ENCODE data around the gene PLCB4. TPM values are rescaled to one million over a fixed set of nuclear protein-coding genes. Genes with fewer than 3 reads are reported as not detected.

The PLCB4 gene
- not detected for polyA plus RNA-seq (2012; ENCODE audit: low read depth, missing spikeins)

GRCh38 chr20:9068841-9069663 is at the start of gene PLCB4:
Gene PLCB4, plus strand, starts transcription at chr20:9069087. Its CDS starts 238,728 bp downstream, at chr20:9307815.
- FAIRE-seq (no peak), DNase-seq (ENCODE audit: insufficient read length, low spot score) (no peak)
- TF ChIP-seq POLR2AphosphoS5 (IDR thresholded peaks at IDR 0.05; ENCODE audit: low read depth, low read length) (no peak), PAX5 (IDR thresholded peaks at IDR 0.05; ENCODE audit: insufficient read depth, low read length, severe bottlenecking) (no peak), POLR2A (IDR thresholded peaks at IDR 0.05; ENCODE audit: low read depth, low read length) (no peak), SPI1 (IDR thresholded peaks at IDR 0.05; ENCODE audit: low read depth, low read length) (no peak), TAF1 (IDR thresholded peaks at IDR 0.05; ENCODE audit: low read depth, low read length) (no peak), POU2F2 (IDR thresholded peaks at IDR 0.05; ENCODE audit: low read depth, low read length) (no peak)

GRCh38 chr20:9019833-9020232 is 49.1 kb upstream of the PLCB4 start:
- FAIRE-seq (no peak), DNase-seq (ENCODE audit: insufficient read length, low spot score) (no peak)
- TF ChIP-seq POLR2A (IDR thresholded peaks at IDR 0.05; ENCODE audit: low read depth, low read length), result no peak
- no peak for TF ChIP-seq PAX5 (IDR thresholded peaks at IDR 0.05; ENCODE audit: insufficient read depth, low read length, severe bottlenecking)
- TF ChIP-seq TAF1 (IDR thresholded peaks at IDR 0.05; ENCODE audit: low read depth, low read length), result no peak

GRCh38 chr20:9021216-9021615 is 47.7 kb upstream of the PLCB4 start:
- no peak for TF ChIP-seq PAX5 (IDR thresholded peaks at IDR 0.05; ENCODE audit: insufficient read depth, low read length, severe bottlenecking)
- TF ChIP-seq POU2F2 (IDR thresholded peaks at IDR 0.05; ENCODE audit: low read depth, low read length), result no peak
- no peak for TF ChIP-seq POLR2AphosphoS5 (IDR thresholded peaks at IDR 0.05; ENCODE audit: low read depth, low read length)
- TF ChIP-seq TAF1 (IDR thresholded peaks at IDR 0.05; ENCODE audit: low read depth, low read length), result no peak
- no peak for TF ChIP-seq SPI1 (IDR thresholded peaks at IDR 0.05; ENCODE audit: low read depth, low read length)
- no peak for TF ChIP-seq POLR2A (IDR thresholded peaks at IDR 0.05; ENCODE audit: low read depth, low read length)
- FAIRE-seq (no peak), DNase-seq (ENCODE audit: insufficient read length, low spot score) (no peak)

- TF ChIP-seq SPI1 (IDR thresholded peaks at IDR 0.05; ENCODE audit: low read depth, low read length) (no peak), PAX5 (IDR thresholded peaks at IDR 0.05; ENCODE audit: insufficient read depth, low read length, severe bottlenecking) (no peak), TAF1 (IDR thresholded peaks at IDR 0.05; ENCODE audit: low read depth, low read length) (no peak), POU2F2 (IDR thresholded peaks at IDR 0.05; ENCODE audit: low read depth, low read length) (no peak), POLR2AphosphoS5 (IDR thresholded peaks at IDR 0.05; ENCODE audit: low read depth, low read length) (no peak), POLR2A (IDR thresholded peaks at IDR 0.05; ENCODE audit: low read depth, low read length) (no peak)
- DNase-seq (ENCODE audit: insufficient read length, low spot score) (no peak), FAIRE-seq (no peak)
Measured at GRCh38 chr20:9021699-9022098, 47.2 kb upstream of the PLCB4 start.

- FAIRE-seq (no peak), DNase-seq (ENCODE audit: insufficient read length, low spot score) (no peak)
- TF ChIP-seq SPI1 (IDR thresholded peaks at IDR 0.05; ENCODE audit: low read depth, low read length), result no peak
- no peak for TF ChIP-seq POU2F2 (IDR thresholded peaks at IDR 0.05; ENCODE audit: low read depth, low read length)
- TF ChIP-seq POLR2AphosphoS5 (IDR thresholded peaks at IDR 0.05; ENCODE audit: low read depth, low read length), result no peak
- TF ChIP-seq TAF1 (IDR thresholded peaks at IDR 0.05; ENCODE audit: low read depth, low read length), result no peak
- TF ChIP-seq PAX5 (IDR thresholded peaks at IDR 0.05; ENCODE audit: insufficient read depth, low read length, severe bottlenecking), result no peak
- TF ChIP-seq POLR2A (IDR thresholded peaks at IDR 0.05; ENCODE audit: low read depth, low read length), result no peak
Measured at GRCh38 chr20:9022376-9022775, 46.5 kb upstream of the PLCB4 start.

- DNase-seq (ENCODE audit: insufficient read length, low spot score) (no peak), FAIRE-seq (no peak)
- TF ChIP-seq SPI1 (IDR thresholded peaks at IDR 0.05; ENCODE audit: low read depth, low read length), result no peak
- no peak for TF ChIP-seq POLR2A (IDR thresholded peaks at IDR 0.05; ENCODE audit: low read depth, low read length)
- TF ChIP-seq PAX5 (IDR thresholded peaks at IDR 0.05; ENCODE audit: insufficient read depth, low read length, severe bottlenecking), result no peak
- TF ChIP-seq POU2F2 (IDR thresholded peaks at IDR 0.05; ENCODE audit: low read depth, low read length), result no peak
- TF ChIP-seq TAF1 (IDR thresholded peaks at IDR 0.05; ENCODE audit: low read depth, low read length), result no peak
- no peak for TF ChIP-seq POLR2AphosphoS5 (IDR thresholded peaks at IDR 0.05; ENCODE audit: low read depth, low read length)
Measured at GRCh38 chr20:9024606-9025005, 44.3 kb upstream of the PLCB4 start.

- TF ChIP-seq POU2F2 (IDR thresholded peaks at IDR 0.05; ENCODE audit: low read depth, low read length) (no peak), SPI1 (IDR thresholded peaks at IDR 0.05; ENCODE audit: low read depth, low read length) (no peak), POLR2A (IDR thresholded peaks at IDR 0.05; ENCODE audit: low read depth, low read length) (no peak), TAF1 (IDR thresholded peaks at IDR 0.05; ENCODE audit: low read depth, low read length) (no peak), POLR2AphosphoS5 (IDR thresholded peaks at IDR 0.05; ENCODE audit: low read depth, low read length) (no peak), PAX5 (IDR thresholded peaks at IDR 0.05; ENCODE audit: insufficient read depth, low read length, severe bottlenecking) (no peak)
- DNase-seq (ENCODE audit: insufficient read length, low spot score) (no peak), FAIRE-seq (no peak)
Measured at GRCh38 chr20:9025011-9025410, 43.9 kb upstream of the PLCB4 start.

- DNase-seq (ENCODE audit: insufficient read length, low spot score), result no peak
- TF ChIP-seq TAF1 (IDR thresholded peaks at IDR 0.05; ENCODE audit: low read depth, low read length) (no peak), POLR2A (IDR thresholded peaks at IDR 0.05; ENCODE audit: low read depth, low read length) (no peak), POLR2AphosphoS5 (IDR thresholded peaks at IDR 0.05; ENCODE audit: low read depth, low read length) (no peak)
- no peak for FAIRE-seq
Measured at GRCh38 chr20:9025643-9026042, 43.2 kb upstream of the PLCB4 start.

- DNase-seq (ENCODE audit: insufficient read length, low spot score), result no peak
- no peak for FAIRE-seq
- TF ChIP-seq POU2F2 (IDR thresholded peaks at IDR 0.05; ENCODE audit: low read depth, low read length), result no peak
- no peak for TF ChIP-seq POLR2AphosphoS5 (IDR thresholded peaks at IDR 0.05; ENCODE audit: low read depth, low read length)
- no peak for TF ChIP-seq POLR2A (IDR thresholded peaks at IDR 0.05; ENCODE audit: low read depth, low read length)
- no peak for TF ChIP-seq SPI1 (IDR thresholded peaks at IDR 0.05; ENCODE audit: low read depth, low read length)
- no peak for TF ChIP-seq TAF1 (IDR thresholded peaks at IDR 0.05; ENCODE audit: low read depth, low read length)
- no peak for TF ChIP-seq PAX5 (IDR thresholded peaks at IDR 0.05; ENCODE audit: insufficient read depth, low read length, severe bottlenecking)
Measured at GRCh38 chr20:9027626-9028025, 41.3 kb upstream of the PLCB4 start.

- no peak for TF ChIP-seq POLR2A (IDR thresholded peaks at IDR 0.05; ENCODE audit: low read depth, low read length)
- TF ChIP-seq PAX5 (IDR thresholded peaks at IDR 0.05; ENCODE audit: insufficient read depth, low read length, severe bottlenecking), result no peak
- no peak for TF ChIP-seq TAF1 (IDR thresholded peaks at IDR 0.05; ENCODE audit: low read depth, low read length)
- no peak for TF ChIP-seq SPI1 (IDR thresholded peaks at IDR 0.05; ENCODE audit: low read depth, low read length)
- TF ChIP-seq POU2F2 (IDR thresholded peaks at IDR 0.05; ENCODE audit: low read depth, low read length), result no peak
- TF ChIP-seq POLR2AphosphoS5 (IDR thresholded peaks at IDR 0.05; ENCODE audit: low read depth, low read length), result no peak
- FAIRE-seq, result no peak
- DNase-seq (ENCODE audit: insufficient read length, low spot score), result no peak
Measured at GRCh38 chr20:9028419-9028818, 40.5 kb upstream of the PLCB4 start.
